CD4-positive, alpha-beta T cell treated with Interleukin-21 for 1 hour (primary cell): ENCODE data around the gene ZW10.
A peak's percentile ranks its signal among the peaks of the same experiment; 100 is the strongest.
"Not testable (repeated sequence)": the region's sequence is repeated elsewhere in the genome, so short reads cannot be mapped to it uniquely, and the experiment has no call there.

Experiments used
- DNase-seq: peaks from one replicate; pipeline ENCODE4 v3.0.0-alpha.2; 2020

Gene ZW10, protein sequence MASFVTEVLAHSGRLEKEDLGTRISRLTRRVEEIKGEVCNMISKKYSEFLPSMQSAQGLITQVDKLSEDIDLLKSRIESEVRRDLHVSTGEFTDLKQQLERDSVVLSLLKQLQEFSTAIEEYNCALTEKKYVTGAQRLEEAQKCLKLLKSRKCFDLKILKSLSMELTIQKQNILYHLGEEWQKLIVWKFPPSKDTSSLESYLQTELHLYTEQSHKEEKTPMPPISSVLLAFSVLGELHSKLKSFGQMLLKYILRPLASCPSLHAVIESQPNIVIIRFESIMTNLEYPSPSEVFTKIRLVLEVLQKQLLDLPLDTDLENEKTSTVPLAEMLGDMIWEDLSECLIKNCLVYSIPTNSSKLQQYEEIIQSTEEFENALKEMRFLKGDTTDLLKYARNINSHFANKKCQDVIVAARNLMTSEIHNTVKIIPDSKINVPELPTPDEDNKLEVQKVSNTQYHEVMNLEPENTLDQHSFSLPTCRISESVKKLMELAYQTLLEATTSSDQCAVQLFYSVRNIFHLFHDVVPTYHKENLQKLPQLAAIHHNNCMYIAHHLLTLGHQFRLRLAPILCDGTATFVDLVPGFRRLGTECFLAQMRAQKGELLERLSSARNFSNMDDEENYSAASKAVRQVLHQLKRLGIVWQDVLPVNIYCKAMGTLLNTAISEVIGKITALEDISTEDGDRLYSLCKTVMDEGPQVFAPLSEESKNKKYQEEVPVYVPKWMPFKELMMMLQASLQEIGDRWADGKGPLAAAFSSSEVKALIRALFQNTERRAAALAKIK

DNA sequence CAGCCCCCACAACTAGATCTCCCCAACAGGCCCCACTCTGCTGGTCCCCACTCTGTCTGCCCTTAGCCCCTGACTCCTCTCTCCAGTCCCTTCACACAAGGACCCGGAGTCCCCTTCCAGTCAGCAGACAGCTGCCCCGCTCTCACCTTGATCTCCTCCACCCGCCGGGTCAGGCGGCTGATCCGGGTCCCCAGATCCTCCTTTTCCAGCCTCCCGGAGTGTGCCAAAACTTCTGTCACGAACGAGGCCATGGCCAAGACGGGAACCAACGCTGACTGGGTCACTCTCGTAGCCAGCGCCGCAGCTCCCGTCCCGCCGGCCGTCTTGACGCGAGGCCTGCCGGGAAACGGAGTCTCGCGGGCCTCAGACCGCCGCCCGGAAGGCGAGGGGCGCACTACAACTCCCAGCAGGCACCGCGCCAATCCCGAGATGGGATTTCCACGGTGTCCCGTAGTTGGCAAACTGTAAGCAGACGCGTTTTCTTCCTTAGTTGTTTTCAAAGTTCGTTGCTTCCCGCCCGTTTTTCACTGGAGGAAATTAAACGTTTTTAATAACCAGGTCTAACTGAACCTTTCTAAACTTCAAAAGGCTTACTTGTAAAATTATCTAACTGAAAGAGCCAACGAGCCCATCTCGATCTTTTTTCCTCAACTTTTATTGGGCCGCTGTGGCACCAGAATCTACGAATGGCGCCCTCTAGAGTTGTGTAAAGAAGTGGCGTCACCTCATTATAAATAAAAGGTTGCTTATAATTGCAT, at the start of gene ZW10:
TSS of gene ZW10 (minus strand) at position 277 of the 758 bp plus-strand sequence. CDS start at position 251, 26 bp downstream.
- DNase-seq, result peak; percentile 93

DNA sequence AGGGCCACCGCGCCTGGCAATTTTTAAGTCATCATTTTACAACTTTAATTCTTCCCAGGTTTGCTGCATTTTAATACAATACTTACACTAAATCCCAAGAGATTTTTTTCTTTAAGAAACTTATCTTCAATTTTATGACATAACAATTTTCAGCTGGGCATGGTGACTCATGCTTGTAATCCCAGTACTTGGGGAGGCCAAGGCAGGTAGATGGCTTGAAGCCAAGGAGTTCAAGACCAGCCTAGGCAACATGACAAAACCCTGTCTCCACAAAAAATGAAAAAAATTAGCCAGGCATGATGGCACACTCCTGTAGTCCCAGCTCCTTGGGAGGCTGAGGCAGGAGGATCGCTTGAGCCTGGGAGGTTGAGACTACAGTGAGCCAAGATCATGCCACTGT, 44.9 kb upstream of the ZW10 start:
- DNase-seq, result no peak

DNA sequence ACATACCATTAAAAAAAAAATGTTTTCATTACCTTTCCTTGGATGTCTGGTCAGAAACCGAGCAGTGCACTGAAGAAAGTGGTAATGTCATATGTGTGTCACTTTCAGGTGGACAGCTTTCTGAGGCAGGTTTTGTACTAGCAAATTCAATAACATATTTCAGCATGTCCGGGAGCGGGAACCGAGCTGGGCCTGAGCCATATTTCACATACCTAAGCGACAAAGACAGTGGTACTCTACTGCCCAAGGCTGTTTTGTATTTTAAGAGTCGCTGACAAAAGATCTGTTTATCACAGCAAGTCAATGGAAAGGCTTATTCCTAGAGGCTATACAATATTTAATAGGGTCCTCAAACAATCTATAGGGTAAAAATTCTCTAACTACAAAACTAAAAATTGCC, 44.1 kb upstream of the ZW10 start:
- no peak for DNase-seq

DNA sequence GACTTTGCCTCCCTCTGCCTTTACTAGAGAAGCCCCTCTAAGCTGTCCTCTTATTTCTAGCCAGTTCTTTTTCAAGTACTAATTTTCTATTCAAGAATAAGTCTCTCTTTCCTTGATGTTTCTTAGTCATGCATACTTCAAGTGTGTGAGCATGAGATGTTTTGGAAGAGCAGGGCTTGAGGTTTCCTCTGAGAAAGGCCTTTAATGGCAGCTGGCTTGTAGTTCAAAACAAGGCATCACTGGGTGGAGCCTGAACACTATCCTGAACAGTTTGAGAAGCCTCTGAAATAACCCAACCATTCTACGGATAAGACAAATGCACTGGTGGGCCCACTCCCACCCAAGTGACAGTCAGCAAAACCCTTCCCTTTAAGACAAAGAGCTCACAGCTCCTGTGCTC, 43.7 kb upstream of the ZW10 start:
- DNase-seq, result no peak

DNA sequence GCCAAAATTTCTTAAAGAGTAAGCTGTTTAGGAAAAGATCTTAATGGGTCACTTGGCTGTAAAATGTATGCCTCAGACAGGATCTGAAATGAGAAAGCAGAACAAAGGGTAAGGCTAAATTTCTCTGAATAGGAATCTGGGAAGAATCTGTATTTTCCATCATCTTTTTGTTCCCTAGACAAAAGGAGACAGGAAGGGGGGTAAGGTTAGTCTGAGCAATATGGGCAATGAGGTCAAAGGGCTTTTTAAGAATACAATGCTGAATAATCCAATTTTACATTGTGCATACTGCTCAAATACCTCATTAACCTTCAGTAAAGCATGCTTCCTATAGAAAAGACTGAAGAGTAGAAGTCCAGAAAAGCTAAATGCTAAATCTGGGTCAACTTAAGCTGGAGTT, 40.7 kb upstream of the ZW10 start:
- DNase-seq, result no peak

DNA sequence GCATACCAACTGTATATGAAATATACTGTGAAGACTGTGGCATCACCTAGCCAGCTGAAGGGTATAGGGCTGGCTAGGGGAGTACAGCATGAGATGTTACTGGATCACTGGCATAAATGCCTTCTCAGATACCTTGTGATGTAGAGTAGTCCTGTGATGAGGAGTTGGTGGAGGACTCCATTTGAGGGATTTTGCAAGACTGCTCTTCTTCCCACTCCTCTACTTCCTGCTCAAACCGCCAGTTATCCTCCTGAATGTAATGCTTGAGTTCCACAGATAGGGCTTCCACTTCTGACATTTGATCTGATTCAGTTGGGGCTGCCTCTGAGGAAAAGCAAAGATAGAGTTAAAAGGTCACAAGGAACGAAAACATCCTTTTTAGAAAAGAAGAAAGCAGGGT, 35.4 kb upstream of the ZW10 start:
- no peak for DNase-seq

DNA sequence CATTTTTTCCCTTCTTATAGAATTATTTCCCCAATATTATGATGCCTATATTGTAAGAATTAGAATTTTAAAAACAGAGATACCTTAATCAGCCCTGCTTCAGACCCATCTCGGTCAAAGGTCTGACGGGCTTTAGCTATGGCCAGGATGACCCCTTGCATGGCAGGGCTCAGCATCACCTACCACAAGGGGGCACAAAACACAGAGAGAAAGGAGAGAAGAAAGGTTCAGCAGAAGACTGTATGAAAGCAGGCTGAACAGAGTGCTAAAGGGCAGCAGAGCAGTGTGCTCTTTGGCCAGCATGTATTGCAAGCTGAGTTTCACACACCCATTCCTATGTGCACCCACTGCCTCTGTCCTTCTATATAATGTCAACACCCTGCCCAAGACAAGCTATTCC, 32.9 kb upstream of the ZW10 start:
- no peak for DNase-seq

DNA sequence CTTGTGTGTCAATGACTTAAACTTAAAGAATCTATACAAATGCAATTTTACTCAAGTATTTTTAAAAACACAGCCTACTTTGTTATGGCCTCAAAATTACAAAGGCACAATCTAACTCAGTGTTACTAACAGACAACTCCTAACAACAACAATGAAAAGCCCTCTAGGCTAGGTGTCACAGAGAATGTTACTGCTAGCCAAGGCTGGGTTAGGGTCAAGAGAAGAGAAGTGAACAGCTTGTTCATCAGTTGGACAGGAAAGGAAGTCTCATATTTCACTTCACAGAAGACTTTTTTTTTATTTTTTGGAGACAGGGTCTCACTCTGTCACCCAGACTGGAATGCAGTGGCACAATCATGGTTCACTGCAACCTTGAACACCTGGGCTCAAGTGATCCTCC, 32.1 kb upstream of the ZW10 start:
- DNase-seq, result no peak

DNA sequence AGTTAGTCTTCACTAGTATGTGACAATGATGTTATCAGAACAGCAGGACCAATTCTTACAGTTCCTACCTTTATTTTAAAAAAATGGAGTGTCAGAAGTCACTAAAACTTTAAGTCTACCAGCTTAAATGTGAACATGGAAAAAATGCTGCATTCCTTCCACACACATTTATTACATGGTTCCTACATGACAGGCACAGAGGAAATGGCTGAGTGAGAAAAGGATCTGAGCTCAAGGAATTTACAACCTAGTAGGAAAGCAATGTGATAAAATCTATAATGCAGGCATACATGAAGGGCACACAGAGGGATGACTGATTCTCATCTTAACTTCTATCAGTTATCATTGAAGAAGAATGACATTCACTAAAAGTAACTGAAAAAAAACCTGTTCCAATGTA, 29.1 kb upstream of the ZW10 start:
- no peak for DNase-seq

DNA sequence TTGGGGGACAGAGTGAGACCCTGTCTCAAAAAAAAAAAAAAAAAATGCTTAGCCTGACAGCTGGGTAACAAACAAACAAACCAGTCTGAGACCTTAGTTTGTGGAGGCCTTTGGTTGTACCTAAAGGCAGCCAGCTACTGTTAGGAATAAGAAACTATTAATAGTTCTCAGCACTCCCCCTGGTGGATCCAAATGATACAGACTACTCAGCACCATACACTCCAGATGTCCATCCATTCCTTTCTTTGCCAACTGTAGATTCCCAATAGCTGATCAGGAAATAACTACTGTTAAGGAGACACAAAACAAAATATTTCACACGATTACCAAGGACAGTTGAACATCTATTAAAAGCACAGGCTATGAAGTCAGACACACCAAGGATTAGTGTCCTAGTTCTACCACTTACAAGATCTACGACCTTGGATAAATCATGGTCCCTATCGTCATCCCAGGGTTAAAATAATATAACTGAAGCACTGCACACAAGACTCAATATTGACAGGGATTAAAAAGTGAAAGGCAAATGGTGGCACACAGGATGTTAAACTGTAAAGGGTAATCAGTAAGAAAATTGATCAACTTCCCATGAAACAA, 23.3 kb upstream of the ZW10 start:
- DNase-seq, result peak; percentile 27

DNA sequence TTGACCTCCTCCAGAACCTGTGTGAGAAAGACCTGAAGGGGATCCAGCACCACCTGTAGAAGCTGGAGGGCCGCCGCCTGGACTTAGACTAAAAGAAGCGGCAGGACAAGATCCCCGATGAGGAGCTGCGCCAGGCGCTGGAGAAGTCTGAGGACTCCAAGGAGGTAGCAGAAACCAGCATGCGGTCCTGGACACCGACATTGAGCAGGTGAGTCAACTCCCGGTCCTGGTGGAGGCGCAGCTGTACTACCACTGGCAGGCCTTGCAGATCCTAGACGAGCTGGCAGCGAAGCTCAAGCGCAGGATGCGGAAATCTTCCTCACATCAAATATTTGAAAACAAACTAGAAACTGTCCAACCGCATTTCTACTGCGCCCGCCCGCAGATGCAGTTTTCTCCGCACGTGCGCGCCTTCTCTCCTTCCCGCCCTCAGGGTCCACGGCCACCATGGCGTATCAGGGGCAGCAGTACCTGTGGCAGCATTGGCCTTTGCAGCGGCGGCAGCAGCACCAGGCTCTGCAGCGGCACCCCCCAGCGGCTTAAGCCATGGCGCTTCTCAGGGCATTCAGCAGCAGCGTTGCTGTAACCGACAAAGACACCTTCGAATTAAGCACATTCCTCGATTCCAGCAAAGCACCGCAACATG, 16.3 kb upstream of the ZW10 start:
- DNase-seq, result no peak

DNA sequence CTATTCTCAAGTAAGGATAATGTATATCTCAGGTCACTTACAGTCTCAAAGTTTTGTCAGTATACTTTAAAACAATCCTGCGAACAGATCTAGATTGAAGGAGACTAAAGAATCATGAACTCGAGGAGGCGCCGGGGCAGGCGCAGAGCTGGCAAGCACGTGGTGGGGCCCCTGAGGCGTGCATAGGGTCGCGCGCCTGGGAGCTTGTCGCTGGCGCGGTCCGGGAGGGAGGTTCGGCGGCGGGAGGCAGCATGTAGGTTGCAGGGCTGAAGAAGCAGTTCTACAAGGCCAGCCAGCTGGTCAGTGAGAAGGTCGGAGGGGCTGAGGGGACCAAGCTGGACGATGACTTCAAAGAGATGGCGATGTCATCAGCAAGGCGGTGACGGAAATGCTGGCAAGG, 15.5 kb upstream of the ZW10 start:
- DNase-seq, result not testable (repeated sequence)

DNA sequence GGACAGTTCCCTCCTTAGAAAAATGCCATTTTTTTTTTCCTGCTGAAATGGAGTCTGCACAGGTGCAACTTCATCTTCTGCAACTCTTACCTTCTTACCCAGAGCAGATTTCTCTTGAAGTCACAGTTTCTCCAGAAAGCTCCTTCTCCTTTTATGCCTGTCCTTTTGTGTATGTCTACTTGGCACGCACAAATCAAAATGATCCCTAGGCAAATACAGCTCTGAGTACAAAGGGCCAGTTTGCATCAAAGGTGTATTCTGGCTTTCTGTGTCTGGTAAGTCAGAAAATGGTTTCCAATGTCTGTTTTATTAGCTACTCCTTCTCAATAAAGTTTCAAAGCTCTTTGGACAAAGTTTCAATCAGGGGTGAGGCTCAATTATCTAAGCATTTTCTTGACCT, 8.6 kb upstream of the ZW10 start:
- no peak for DNase-seq

DNA sequence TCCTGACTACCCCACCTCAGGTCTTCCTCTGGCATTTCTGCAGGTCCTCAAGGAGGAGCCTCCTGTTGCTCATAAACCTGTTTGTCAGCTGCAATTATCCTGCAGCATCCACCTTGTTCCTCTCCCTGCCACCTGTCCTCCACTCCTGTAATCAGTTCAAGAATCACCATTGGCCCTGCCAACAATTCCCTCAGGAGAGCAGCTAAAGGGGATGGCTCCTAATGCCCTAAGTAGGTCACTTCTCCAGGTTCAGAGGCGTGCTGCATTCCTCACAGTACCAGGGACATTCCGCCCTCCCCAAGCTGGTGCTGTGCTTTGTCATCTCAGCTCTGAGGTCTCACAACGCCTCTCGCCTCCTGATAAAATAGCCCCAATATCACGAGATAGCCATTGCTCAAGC, 8.2 kb upstream of the ZW10 start:
- no peak for DNase-seq

DNA sequence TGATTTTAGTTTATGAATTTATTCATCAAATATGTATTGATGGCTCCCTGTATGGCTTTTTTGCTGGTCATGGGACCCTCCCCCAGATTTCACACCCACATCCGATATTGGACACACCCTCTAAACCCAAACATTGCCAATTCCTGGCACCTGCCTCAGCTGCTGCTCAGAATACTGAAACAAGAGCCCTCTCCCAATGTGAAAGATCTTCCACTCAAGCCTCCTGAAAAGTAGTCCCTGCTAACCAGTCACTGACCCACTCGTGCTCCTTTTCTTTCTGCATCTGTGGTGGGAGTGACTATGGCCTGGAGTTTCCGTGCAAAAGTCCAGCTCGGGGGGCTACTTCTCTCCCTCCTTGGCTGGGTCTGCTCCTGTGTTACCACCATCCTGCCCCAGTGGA, 6.0 kb upstream of the ZW10 start, which contains the start of gene CLDN25:
TSS of gene CLDN25 (plus strand) at position 301 of the 400 bp plus-strand sequence. CDS start at position 301, 0 bp downstream.
- no peak for DNase-seq

DNA sequence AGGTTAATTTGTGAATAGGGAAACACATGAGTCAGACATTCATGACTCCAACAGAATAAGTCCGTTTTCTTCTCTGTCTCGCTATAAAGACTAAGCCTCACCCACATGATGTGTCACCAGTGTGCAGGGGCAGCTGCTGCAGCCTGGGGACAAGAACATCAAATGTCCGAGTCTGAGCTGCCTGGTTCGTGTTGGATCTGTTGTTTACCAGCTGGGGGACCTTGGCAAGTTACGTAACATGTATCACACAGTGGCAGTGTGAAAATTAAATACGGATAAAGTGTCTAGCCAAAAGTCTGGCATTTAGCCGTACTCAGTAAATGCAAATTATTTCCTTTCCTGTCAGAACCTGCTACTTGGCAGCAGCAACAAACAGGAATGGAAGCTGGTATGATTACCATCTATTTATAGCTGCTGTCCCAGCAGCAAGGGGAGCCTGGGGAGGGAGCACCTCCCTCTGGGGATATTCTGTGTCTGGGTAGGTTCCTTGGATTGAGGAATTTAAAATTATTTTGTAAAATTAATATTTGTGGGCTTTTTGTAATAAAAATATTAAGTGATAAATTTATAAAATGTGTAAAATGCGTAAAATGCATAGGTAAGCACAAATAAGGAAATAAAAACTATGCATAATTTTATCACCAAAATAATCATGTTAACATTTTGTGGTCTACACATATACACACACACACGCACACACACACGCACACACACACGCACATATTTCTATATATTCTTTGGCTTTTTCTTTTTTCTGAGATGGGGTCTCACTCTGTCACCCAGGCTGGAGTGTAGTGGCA, 4.8 kb upstream of the ZW10 start:
- DNase-seq, result no peak

DNA sequence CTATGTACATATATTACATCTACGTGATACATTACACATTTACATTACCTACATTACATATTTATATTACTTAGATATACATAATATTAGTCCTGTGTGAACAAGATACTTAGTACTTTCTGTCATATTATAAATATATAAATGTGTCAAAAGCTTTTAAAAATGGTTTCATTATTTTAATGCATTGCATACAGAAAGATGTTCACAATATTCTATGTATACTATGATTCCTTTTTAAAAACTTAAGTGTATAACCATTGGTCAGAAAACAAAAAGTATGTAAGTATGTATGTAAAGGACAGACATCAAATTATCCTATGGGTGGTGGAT, 647 bp upstream of the ZW10 start:
- no peak for DNase-seq

DNA sequence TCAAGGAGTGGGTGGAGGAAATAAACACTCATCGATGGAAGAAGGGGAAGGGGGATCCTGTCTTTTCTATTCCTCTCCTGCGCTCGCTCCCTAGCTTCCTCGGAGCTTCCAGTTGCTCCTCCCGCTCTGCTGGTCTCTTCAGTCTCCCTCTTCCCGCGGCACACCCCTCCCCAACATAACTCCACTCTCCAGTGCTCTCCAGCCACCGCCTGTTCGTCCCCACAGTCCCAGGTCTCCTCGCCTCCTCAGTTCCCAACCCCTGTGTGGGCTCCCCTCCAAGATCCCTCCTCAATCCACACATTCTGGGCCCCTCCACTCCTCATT, 438 bp downstream of the ZW10 start:
- no peak for DNase-seq

DNA sequence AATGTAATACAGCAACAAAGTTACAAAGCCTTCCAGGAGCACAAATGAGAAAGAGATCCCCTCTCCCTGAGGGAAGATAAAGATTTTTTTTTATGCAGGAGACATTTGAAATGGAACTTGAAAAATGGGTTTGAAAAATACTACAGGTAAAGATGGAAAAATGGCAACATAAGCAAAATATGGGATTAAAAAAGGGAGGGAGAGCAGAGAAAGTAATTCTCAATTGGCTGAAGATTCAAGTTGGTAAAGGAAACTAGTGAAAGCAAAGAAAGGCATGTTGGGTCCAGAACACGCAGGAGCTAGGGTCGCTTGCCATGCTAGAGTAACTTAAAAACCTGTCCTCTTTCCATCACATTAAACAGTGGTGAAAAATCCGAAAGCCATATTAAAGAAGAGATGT, 1.5 kb downstream of the ZW10 start:
- DNase-seq, result no peak

DNA sequence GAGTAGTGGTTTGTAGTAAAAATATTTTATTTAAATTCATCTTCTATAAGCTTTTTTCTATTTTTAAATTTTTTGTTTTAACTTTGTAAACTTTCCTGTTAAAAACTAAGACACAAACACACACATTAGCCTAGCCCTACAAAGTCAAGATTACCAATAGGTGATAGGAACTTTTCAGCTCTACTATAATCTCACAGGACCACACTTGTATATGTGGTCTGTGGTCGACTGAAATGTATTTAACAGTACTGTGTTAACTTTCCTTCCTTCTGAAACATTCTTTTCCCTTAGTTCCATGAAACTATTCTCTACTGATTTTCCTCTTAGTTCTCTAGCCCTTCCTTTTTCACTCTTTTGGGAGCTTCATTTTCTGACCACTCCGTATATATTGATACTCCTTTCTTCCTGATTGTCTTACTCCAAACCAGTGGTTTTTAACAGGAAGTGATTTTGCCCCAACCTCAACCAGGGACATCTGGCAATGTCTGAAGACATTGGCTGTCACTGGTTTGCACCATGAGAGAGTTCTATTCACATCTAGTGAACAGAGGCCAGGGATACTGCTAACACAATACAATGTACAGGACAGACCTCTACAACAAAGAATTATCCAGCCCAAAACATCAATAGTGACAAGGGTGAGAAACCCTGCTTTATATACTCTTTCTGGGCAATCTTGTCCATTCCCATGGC, 8.8 kb downstream of the ZW10 start:
- DNase-seq, result no peak

DNA sequence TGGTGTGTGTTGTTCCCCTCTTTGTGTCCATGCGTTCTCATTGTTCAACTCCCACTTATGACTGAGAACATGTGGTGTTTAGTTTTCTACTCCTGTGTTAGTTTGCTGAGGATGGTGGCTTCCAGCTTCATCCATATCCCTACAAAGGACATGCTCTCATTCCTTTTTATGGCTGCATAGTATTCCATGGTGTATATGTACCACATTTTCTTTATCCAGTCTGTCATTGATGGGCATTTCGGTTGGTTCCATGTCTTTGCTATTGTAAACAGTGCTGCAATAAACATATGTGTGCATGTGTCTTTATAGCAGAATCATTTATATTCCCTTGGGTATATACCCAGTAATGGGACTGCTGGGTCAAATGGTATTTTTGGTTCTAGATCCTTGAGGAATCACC, 10.5 kb downstream of the ZW10 start:
- not testable (repeated sequence) for DNase-seq
